Cerebellar nuclear complex (tissue), 1 donor: ENCODE measurements around the gene CLDN10.

Experiments used
- DNase-seq, 2 experiments: peaks; one replicate each; lab custom pipeline; 2025; lab: John Stamatoyannopoulos, UW

The CLDN10 gene

DNA sequence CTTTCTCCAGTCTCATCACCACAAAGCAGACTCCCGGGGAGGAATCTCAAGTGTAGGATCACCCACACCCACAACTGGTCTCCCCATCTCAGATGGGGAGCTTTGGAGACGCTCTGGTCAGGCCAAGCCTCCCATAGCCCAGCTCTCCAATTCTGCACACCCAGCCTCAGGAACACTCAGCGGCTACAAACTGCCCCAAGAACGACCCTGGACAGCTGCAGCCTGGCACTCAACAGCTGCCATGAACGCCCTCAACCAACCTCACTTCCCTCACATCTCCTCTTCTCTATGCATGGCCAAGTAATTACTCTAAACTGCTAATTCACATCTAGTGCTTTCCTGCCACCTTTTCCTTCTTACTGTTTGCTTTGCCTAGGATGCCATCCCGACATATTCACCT, 49.4 kb downstream of the CLDN10 start:
- no peak for DNase-seq

DNA sequence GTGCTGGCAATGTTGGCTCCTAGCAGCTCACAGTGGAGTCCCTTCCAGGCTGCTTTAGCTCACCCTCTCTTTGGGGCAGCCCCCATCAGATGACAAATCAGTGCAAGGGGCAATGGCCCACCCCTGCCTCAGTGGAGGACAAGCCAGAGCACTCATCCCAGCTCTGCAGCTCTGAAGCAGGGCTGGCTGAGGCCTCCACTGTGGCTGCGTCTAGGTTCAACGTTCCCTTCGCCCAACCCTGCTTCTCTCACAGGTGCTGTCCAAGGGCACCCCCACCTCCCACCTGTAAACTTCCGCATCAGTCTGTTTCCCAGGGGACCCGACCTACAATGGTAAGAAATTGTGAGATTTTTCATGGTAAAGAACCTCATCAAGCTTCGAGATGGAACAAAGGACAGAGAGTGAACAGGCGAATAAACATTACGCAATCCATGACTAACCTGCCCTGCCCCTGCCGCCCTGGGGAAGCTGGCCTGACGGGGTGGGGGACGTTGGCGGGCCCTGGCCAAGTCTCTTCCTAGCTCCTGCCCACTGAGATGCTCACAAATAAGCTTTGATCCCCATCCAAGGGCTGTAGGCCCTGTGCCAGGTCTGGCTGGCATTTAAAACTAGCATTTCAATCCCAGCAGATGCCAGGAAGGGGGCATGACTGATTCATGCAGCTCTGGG, 51.5 kb downstream of the CLDN10 start:
- DNase-seq: no peak

DNA sequence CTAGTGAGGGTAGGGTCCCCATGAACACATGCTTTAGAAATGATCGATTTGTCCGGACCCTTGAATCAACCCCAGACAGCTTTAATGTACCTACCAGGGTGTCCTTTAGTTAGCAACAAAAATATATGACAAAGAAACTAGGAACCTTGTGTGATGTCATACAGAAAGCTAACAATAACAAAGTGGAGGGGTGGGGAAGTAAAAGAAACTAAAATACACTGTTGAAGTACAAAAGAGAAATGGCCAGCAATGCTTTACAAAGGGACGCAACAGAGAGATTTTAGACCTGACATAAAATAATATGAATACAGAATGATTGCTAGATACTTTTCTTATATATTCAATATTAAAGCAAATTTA, 52.0 kb downstream of the CLDN10 start:
- DNase-seq: no peak

DNA sequence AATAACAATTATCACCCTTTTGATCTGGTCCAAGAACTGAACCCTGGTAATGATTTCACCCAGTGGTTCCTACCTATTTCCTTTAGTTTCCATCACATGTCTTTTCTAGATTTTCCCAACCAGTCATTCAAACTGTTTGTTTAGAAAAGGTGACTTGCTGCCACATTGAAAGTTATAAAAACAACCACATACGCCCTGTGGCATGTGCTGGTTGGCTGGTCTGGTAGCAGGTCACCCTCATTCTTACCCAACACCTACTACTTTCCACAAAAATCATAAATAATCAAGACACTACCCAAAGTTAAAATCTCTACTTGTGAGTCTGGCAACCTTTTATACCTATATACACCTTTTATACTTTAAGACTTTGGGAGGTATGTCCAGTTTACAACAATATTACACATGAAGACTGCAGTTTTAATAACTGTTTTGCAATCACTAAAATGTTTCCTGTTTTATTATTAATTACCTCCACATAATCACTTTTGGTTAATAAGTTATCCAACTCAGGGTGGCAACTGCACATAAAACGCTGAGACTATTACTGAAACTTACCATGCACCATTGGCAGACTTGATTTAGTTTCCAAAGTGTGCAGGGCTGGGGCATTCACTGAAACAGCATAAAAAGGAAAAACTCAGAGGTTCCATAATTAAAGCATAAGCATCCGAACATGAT, 53.1 kb downstream of the CLDN10 start:
- no peak for DNase-seq

DNA sequence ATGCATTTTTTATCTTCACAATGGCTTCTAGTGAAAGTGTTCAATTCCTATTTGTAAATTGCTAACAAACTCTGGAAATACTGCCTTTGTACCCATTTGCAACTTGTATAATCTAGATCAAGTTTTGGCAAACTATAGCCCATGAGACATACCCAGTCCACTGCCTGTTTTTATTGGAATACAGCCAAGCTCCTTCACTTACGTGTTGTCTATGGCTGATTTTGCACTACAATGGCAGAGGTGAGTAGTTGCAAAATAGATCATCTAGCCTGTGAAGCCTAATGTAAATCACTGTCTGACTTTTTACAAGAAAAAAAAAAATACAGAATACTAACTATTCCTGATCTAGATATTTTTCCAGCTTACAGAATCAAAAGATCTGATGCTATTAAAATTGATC, 54.8 kb downstream of the CLDN10 start:
- DNase-seq: no peak

DNA sequence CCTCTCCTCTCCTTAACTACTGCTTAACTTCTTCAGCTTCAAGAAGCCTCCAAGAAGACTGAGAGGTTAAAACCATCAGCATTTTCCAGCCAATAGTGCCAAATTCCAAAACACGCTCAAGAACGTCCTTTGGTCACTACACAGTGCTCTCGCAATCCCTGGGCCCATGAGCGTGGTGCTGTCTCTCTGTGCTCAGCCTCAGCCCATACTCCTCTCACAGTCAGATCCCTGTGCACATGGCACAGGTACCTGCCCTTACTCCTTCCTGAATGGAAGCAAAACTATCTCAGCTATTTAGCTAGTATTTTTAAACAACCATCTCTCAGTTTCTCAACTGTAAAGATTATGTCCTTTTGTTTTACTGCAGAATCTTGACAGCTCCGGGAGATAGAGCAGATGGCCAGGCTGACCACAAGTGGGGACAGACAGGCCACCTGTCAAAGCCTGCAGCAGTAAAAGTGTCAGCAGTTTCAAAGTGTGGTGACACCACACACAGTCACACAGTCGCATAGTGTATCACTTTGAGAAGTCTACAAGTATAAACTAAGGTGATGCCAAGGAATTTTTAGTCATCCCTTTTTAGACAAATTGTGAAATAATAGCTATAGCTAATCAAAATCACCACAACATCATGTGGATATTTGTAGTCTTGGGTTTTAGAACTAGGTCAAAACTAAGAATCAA, 56.3 kb downstream of the CLDN10 start:
- no peak for DNase-seq

DNA sequence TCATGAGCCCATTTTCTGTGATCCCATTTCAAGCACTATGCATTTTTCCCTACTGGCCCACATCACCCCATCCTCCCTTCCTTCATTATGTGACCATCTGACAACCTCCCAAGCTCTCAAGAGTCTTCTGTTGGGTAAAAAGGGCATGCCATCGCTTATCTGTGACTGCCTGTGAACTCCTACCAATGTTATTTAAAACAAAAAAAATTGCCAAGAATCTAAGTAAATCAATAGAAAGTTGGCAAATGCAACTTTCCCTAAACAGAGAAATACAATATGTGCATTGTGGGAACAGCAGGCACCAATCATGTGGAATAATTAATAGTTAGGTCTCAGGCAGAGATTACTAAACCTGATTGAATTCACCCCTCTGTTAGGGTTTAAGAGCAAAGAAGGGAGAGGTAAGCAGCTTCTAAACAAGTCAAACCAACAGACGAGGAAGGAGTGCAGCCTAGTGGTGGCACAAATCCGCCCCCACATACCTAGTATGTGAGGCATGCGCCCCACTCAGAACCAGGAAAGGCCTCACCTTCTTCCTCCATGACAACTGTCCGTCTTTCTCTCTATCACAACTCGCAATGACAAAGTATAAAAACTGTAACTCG, 62.2 kb downstream of the CLDN10 start:
- no peak for DNase-seq

DNA sequence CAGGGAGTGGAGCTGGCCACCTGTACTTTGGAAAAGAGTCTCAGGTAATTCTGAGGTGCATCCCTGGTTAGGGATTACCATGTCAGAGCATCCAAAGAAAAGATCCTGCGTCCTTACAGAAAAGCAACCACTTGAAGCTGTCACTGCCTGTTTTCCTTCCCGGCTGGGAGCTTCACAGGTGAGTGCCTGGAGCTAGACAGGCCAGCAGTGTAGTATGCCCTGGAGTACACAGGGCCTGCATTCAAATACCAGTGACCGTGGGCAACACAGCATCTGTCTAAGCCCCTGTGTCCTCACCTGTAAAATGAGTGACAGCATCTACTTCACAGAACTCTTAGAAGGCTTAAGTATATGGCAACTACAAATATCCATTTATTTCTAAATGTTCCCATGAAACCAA, 63.0 kb downstream of the CLDN10 start:
- no peak for DNase-seq

DNA sequence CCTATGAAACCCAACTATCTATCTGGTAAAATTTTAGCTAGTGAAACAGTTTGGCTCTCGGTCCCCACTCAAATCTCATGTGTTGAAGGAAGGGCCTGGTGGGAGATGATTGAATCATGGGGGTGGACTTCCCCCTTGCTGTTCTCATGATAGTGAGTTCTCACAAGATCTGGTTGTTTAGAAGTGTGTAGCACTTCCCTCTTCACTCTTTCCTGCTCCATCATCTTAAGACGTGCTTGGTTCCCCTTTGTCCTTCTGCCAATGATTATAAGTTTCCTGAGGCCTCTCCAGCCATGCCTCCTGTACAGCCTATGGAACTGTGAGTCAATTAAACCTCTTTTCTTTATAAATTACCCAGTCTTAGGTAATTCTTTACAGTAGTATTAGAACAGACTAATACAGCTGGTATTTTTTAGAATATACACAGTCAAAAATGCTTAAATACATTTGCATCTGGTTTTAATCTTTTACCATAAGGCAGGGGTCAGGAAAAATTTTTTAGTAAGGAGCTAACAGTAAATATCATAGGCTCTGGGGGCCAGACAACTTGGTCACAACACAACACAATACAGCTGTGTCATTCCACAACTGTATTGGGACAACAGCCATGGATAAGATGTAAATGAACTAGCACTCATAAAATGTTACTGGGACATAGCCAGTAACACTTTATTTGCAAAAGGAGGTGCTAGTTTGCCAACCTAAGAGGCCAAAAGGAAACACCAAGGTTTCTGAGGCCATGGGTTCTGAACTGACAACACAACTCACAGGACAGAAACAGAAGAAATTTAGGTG, 67.7 kb downstream of the CLDN10 start:
- DNase-seq: no peak

DNA sequence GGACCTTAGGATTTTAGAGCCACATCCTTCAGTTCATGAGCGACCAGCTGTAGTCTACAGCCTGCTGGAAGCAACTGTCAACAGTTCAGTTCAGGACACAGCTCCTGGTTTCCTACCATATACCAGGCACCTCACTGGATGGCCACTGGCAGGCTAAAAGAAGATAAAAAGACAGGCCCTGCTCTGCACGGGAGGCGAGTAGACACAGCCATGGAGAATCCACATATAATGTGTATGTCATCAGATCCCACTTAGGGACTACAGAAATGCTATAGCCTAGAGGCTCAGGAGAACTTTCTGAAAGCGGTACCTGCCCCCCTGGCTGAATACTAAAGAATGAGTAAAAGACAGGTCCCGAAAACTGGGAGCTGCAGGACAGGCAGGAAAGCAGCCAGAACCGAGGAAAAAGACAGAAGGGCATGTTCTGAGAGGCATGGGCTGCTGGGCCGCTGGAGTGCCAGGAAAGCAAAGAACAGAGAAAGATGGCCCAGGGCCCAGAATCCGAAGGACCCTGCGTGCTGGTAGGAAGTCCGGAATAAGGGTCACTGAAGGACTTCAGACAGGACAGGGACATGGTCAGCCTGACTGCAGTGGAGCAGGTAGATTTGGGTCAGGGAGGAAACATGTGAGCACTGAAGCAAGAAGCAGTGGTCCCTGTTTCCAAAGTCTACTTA, 68.4 kb downstream of the CLDN10 start:
- DNase-seq: no peak

DNA sequence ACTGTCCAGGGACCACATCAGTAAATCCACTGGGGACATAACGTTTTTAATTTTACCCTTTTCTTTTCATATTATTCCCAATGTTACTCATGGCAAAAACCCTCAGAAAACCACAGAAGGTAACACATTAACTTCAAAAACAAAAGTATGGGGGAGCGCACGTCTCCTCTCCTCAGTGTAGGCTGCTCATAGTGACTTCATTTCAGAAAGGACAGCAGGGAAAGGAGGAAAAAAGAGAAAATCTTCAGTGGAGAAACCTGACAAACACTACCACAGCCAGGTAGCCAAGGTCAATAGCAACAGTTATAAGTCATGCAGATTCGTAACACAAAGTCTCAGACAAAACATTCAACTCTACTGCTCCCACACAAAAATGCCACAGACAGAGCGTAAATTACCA, 70.6 kb downstream of the CLDN10 start:
- DNase-seq: no peak

DNA sequence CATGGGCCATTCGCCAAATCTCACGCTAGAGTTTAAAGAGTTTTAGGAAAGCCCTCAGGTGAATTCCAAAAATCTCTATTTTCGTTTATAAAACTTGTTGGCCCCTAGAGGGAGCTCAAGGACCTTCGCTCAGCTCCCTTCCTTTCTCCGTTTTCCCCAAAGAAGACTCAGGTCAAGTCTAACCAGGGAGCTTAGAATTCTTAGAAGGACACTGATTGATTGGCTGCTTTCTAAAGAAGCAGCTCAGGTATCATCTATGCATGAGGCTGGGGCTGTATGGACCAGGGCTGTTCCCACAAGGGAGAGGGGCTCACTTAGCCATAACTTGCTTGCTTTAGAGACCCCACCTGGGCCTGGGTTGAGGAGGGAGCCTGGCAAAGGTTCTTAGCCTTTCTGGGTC, 71.5 kb downstream of the CLDN10 start:
- no peak for DNase-seq

DNA sequence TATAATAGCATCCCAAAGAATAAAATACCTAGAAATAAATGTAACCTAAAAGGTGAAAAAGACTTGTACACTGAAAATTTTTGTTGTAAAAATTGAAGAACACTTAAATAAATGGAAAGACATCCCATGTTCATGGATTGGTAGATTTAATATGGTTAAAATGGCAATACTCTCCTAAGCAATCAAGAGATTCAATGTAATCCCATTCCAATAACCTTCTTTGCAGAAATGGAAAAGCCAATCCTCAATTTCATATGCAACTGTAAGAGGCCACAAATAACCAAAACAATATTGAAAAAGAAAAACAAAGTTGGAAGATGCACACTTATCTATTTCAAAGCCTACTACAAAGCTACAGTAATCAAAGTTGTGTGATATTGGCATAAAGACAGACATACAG, 74.2 kb downstream of the CLDN10 start:
- no peak for DNase-seq

DNA sequence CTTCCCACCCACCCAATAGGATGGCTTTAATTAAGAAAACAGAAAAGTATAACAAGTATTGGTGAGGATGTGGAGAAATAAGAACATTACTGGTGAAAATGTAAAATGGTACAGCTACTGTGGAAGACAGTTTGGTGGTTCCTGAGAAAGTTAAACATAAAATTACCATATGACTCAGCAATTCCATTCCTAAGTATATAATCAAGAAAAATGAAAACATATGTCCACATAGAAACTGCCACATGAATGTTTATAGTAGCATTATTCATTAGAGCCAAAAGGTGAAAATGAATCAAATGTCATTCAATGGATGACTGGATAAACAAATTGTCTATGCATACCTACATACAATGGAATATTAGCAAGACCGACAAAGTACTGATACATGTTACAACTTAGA, 75.1 kb downstream of the CLDN10 start:
- no peak for DNase-seq

DNA sequence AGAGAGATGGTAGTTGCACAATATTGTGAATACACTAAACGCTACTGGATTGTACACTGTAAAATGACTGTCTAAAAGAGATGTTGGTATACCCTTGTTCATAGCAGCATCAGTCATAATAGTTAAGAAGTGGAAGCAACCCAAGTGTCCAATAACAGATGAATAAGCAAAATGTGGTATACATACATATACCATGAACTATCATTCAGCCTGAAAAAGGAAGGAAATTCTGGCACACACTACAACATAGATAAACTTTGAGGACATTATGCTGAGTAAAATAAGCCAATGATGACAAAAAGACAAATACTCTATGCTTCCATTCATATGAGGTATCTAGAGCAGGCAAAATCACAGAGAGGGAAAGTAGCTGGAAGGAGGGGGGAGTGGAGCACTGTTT, 76.0 kb downstream of the CLDN10 start:
- no peak for DNase-seq

DNA sequence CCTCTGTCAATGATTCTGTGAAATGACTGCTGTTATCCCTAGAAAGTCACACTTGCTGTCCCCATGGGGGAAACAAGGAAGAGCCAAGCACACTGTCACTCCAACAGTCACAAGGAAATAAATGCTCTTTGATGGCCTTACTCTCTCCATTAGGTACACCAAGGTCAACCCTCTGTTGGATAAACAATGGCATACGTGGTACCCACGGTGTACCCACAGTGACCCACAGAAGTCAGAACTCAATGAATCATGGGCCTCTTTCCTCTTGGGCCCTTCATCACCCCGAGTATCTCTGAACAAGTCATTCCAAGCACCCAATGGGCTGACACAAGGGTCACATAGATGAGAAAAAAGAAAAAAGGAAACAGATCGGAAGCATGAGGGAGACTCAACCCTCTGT, 76.6 kb downstream of the CLDN10 start:
- no peak for DNase-seq
